Measurements from ENCODE around the gene INA.

The INA gene

DNA sequence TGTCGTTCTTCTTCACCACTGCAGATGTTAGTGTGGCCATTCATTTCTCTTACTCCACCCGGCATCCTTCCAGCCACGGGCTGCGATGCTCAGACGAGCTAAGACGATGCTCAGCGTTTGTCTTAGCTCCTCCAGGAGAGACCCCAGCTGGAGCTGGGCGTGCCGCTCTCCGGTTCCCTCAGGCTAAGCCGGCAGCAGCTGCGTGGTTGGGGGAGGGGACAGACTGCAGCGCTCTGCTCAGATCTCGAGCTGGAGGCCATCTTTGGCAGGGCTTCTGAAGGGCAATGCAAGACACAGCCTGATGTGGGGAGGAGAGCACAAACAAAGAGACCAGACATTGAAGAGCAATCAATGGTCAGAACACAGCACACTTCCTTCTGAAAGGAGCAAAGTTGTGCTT is 4.8 kb downstream of the INA start:
- Mint-ChIP-seq H3K4me1 (ENCODE audit: low read depth) (peaks cover 7% of the 10 kb centered on the region), H3K27me3 (ENCODE audit: low read depth) (peaks cover 55% of the 10 kb centered on the region), H3K9me3 (peaks cover 5% of the 10 kb centered on the region), H3K36me3 (ENCODE audit: low read depth) (peaks cover 3% of the 10 kb centered on the region), H3K4me3 (no peak overlapping the region), H3K27ac (no peak overlapping the region)

- Mint-ChIP-seq H3K36me3 (ENCODE audit: low read depth) (peaks cover 3% of the 10 kb centered on the region), H3K4me1 (ENCODE audit: low read depth) (peaks cover 4% of the 10 kb centered on the region), H3K27me3 (ENCODE audit: low read depth) (peaks cover 54% of the 10 kb centered on the region)
Measured at GRCh38 chr10:103282961-103283360, 6.0 kb downstream of the INA start.

GRCh38 chr10:103284170-103284569 is 7.2 kb downstream of the INA start:
- Mint-ChIP-seq H3K9me3 (no peaks in the 10 kb centered on the region), H3K4me3 (no peak overlapping the region), H3K4me1 (ENCODE audit: low read depth) (no peaks in the 10 kb centered on the region), H3K27me3 (ENCODE audit: low read depth) (peaks cover 57% of the 10 kb centered on the region), H3K36me3 (ENCODE audit: low read depth) (no peaks in the 10 kb centered on the region), H3K27ac (no peak overlapping the region)

More at GRCh38 chr10:103282961-103283360, 6.0 kb downstream of the INA start:
- H3K9me3 Mint-ChIP-seq, result peaks cover 5% of the 10 kb centered on the region
- H3K27ac Mint-ChIP-seq, result no peak overlapping the region
- H3K4me3 Mint-ChIP-seq, result no peak overlapping the region

GRCh38 chr10:103287992-103288391 is 11.1 kb downstream of the INA start:
- Mint-ChIP-seq H3K4me3 (no peak overlapping the region), H3K9me3 (no peaks in the 10 kb centered on the region), H3K27me3 (ENCODE audit: low read depth) (peaks cover 40% of the 10 kb centered on the region), H3K4me1 (ENCODE audit: low read depth) (no peaks in the 10 kb centered on the region), H3K27ac (no peak overlapping the region), H3K36me3 (ENCODE audit: low read depth) (no peaks in the 10 kb centered on the region)

DNA sequence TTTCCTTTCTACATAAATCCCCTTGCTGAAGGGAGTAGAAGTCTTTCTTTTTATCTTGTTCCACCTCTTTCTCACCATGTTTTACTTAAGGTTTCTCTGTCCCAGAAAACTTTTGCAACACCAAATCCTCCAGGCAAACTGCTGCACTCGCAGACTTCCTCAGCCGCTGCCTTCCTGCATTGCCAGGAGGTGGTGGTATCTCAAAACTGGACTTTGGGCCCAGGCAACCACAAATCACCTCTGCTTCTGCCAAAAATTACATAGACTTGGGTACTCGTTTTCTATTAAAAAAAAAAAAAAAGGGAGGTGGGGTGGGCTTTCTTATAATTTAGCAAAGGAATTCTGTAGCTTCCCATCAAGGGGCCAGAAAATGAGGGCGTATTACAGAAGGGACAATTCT is 14.7 kb downstream of the INA start:
- Mint-ChIP-seq H3K4me1 (ENCODE audit: low read depth) (no peaks in the 10 kb centered on the region), H3K36me3 (ENCODE audit: low read depth) (no peaks in the 10 kb centered on the region), H3K27me3 (ENCODE audit: low read depth) (peaks cover 44% of the 10 kb centered on the region), H3K4me3 (no peak overlapping the region), H3K9me3 (no peaks in the 10 kb centered on the region), H3K27ac (no peak overlapping the region)

DNA sequence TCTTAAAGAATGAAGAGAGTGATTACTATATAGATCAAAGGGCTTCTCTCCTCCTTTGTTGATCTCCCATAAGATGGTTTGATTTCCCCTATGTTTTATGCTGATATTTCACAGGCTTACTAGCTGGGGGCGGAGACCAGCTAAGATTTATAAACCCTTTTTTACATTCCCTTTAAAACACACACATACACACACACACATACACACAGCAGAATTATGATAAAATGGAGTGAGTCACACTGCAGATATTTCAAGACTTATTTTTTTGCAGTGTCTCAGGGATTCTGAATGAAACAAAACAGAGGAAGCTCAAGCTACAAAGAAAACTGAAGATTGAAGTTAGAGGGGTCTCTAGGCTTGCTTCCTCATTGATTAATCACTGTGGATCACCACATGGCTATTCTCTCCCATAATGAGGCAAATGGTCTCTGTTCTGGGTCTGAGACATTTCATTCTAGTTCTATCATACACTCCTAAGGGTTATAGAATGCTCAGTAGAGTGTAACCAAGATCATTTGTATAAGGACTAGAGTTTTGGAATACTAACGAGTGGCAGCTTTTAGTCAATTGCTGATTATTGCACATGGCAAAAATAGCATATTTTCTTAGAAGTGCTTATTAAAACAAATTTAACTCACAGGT is 18.6 kb downstream of the INA start:
- no peaks in the 10 kb centered on the region for H3K9me3 Mint-ChIP-seq
- no peaks in the 10 kb centered on the region for H3K4me1 Mint-ChIP-seq (ENCODE audit: low read depth)
- H3K36me3 Mint-ChIP-seq (ENCODE audit: low read depth), result peaks cover 2% of the 10 kb centered on the region
- no peak overlapping the region for H3K4me3 Mint-ChIP-seq
- peaks cover 21% of the 10 kb centered on the region for H3K27me3 Mint-ChIP-seq (ENCODE audit: low read depth)
- H3K27ac Mint-ChIP-seq, result no peak overlapping the region

DNA sequence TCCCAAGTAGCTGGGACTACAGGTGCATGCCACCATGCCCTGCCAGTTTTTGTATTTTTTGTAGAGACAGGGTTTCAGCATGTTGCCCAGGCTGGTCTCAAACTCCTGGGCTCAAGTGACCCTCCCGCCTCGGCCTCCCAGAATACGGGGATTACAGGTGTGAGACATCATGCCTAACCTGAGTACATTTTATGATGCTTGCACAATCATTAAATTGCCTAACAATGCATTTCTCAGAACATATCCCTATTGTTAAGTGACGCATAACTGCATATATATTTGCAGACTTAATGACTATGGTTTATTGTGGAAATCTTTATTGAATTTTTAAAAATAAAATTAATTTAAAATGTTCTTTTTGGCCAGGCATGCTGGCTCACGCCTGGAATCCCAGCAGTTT is 30.7 kb downstream of the INA start:
- Mint-ChIP-seq H3K9me3 (no peaks in the 10 kb centered on the region), H3K36me3 (ENCODE audit: low read depth) (peaks cover 26% of the 10 kb centered on the region), H3K4me3 (no peak overlapping the region), H3K27me3 (ENCODE audit: low read depth) (no peaks in the 10 kb centered on the region), H3K4me1 (ENCODE audit: low read depth) (no peaks in the 10 kb centered on the region), H3K27ac (no peak overlapping the region)

GRCh38 chr10:103310197-103310596 is 33.3 kb downstream of the INA start:
- Mint-ChIP-seq H3K4me1 (ENCODE audit: low read depth) (no peaks in the 10 kb centered on the region), H3K27ac (no peak overlapping the region), H3K36me3 (ENCODE audit: low read depth) (peaks cover 25% of the 10 kb centered on the region), H3K9me3 (no peaks in the 10 kb centered on the region), H3K27me3 (ENCODE audit: low read depth) (no peaks in the 10 kb centered on the region), H3K4me3 (no peak overlapping the region)

DNA sequence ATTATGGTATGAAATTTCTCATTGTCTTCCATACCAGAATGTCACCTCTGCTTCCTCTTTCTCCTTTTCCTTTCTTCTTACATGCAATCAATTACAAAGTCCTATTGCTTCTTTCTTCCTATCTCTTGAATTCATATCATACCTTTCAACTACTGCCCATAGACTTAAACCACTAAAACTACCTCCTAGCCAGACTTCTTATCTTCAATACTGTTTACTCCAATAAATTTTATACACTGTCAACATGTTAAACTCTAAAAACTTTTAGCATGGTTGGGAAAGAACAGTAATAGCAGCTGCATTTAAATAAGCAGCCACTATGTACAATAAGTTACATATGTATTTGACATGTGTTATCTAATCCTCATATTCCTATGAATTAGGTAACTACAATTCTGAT is 39.1 kb downstream of the INA start:
- H3K4me3 Mint-ChIP-seq, result no peak overlapping the region
- H3K36me3 Mint-ChIP-seq (ENCODE audit: low read depth), result peaks cover 17% of the 10 kb centered on the region
- no peak overlapping the region for H3K27ac Mint-ChIP-seq
- no peaks in the 10 kb centered on the region for H3K4me1 Mint-ChIP-seq (ENCODE audit: low read depth)
- H3K9me3 Mint-ChIP-seq, result no peaks in the 10 kb centered on the region
- no peaks in the 10 kb centered on the region for H3K27me3 Mint-ChIP-seq (ENCODE audit: low read depth)

DNA sequence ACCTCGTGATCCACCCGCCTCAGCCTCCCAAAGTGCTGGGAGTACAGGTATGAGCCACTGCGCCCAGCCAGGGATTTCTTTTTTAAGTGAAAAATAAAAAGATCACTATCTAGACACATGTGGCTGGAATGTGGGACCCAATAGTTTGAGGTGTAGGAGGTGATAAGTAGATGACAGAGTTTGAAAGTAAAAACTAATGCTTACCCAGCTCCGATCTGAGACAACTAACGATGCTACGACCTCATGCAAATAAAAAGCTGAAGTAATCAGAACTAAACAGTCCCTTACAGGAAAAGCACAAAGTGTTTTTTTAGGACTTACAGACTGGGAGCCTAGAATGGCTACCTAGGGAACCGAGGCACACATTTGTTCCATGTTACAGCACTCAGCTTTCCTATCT is 51.0 kb downstream of the INA start:
- no peaks in the 10 kb centered on the region for H3K4me1 Mint-ChIP-seq (ENCODE audit: low read depth)
- no peaks in the 10 kb centered on the region for H3K9me3 Mint-ChIP-seq
- H3K27me3 Mint-ChIP-seq (ENCODE audit: low read depth), result no peaks in the 10 kb centered on the region
- H3K4me3 Mint-ChIP-seq, result no peak overlapping the region
- H3K36me3 Mint-ChIP-seq (ENCODE audit: low read depth), result peaks cover 17% of the 10 kb centered on the region
- no peak overlapping the region for H3K27ac Mint-ChIP-seq

GRCh38 chr10:103333934-103334520 is 57.1 kb downstream of the INA start:
- Mint-ChIP-seq H3K27me3 (ENCODE audit: low read depth) (no peaks in the 10 kb centered on the region), H3K4me3 (no peak overlapping the region), H3K4me1 (ENCODE audit: low read depth) (no peaks in the 10 kb centered on the region), H3K9me3 (no peaks in the 10 kb centered on the region), H3K27ac (no peak overlapping the region), H3K36me3 (ENCODE audit: low read depth) (peaks cover 16% of the 10 kb centered on the region)

- no peak overlapping the region for H3K27ac Mint-ChIP-seq
- H3K27me3 Mint-ChIP-seq (ENCODE audit: low read depth), result no peaks in the 10 kb centered on the region
- H3K4me3 Mint-ChIP-seq, result no peak overlapping the region
- no peaks in the 10 kb centered on the region for H3K4me1 Mint-ChIP-seq (ENCODE audit: low read depth)
- H3K9me3 Mint-ChIP-seq, result no peaks in the 10 kb centered on the region
- H3K36me3 Mint-ChIP-seq (ENCODE audit: low read depth), result peaks cover 16% of the 10 kb centered on the region
Measured at GRCh38 chr10:103334567-103334966, 57.6 kb downstream of the INA start.

DNA sequence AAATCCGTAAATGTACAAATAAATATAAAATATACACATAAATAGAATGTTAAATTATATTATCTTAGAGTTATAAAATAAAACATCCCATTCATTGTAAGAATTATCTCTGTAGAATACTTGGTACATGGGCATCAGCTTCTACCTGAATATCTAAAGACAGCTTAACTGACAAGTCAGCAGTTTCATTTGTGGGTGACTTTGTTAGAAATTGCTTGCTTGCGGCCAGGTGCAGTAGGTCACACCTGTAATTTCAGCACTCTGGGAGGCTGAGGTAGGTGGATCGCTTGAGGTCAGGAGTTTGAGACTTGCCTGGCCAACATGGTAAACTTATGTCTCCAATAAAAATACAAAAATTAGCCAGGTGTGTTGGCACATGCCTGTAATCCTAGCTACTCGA is 59.4 kb downstream of the INA start:
- H3K9me3 Mint-ChIP-seq, result no peaks in the 10 kb centered on the region
- H3K27ac Mint-ChIP-seq, result no peak overlapping the region
- no peaks in the 10 kb centered on the region for H3K27me3 Mint-ChIP-seq (ENCODE audit: low read depth)
- no peaks in the 10 kb centered on the region for H3K4me1 Mint-ChIP-seq (ENCODE audit: low read depth)
- no peak overlapping the region for H3K4me3 Mint-ChIP-seq
- peaks cover 14% of the 10 kb centered on the region for H3K36me3 Mint-ChIP-seq (ENCODE audit: low read depth)
